Measurements from ENCODE around the gene CARD8.

DNA sequence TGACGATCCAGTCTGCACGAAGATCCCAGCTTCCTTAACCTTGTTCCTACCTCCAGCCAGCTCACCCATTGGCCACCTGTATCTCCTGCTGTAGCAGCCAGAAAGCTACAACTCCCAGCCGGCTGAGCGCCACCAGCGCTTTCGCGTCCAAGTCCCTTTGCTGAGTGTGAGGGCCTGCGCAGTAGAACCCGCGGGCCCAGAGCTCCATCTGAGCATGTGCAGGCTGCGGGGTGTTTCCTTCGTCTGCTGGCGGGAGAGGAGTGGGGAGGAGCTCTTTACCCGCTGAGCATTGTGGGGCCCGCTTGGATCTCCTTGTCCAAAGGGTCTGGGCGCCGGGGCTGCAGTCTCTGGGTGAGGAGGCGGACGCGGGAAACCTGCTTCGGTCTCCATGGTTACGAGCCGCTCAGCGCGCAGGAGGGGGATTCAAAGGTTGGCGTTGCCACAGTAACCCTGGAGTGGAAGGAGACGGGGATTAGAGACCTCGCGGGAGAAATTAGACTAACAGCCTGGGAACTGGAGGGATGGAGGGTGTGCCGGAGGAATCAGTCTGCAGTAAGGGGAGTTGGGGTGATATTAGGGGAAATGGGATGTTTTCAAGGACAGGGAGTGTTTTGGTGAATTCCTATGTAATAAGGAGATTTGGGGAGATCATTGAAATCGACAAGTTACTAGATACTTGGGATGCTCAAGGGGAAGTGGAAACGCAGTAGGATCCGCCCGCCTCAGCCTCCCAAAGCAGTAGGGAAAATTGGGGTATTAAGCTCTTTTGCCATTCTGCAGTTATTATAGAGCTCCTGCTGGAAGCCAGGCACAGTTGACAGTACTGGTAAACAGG, 51.7 kb downstream of the CARD8 start:
- no peak for TF ChIP-seq POLR2A (IDR thresholded peaks at IDR 0.05)
- TF ChIP-seq, protein P1, sequence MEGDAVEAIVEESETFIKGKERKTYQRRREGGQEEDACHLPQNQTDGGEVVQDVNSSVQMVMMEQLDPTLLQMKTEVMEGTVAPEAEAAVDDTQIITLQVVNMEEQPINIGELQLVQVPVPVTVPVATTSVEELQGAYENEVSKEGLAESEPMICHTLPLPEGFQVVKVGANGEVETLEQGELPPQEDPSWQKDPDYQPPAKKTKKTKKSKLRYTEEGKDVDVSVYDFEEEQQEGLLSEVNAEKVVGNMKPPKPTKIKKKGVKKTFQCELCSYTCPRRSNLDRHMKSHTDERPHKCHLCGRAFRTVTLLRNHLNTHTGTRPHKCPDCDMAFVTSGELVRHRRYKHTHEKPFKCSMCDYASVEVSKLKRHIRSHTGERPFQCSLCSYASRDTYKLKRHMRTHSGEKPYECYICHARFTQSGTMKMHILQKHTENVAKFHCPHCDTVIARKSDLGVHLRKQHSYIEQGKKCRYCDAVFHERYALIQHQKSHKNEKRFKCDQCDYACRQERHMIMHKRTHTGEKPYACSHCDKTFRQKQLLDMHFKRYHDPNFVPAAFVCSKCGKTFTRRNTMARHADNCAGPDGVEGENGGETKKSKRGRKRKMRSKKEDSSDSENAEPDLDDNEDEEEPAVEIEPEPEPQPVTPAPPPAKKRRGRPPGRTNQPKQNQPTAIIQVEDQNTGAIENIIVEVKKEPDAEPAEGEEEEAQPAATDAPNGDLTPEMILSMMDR (IDR thresholded peaks at IDR 0.05) = no peak

All from transverse colon (tissue), 3 donors.